Measurements from ENCODE around the gene IQCH. TPM values are rescaled to one million over a fixed set of nuclear protein-coding genes. Genes with fewer than 3 reads are reported as not detected.
A peak's percentile ranks its signal among the peaks of the same experiment; 100 is the strongest.

The IQCH gene
- polyA plus RNA-seq, 1 donor (not counting 4 experiments of a cell fraction or from before 2014, with no cell fraction given), result 2.6 TPM

GRCh38 chr15:67528513-67528912 lies 273.9 kb downstream of the IQCH start:
- Histone ChIP-seq H2AFZ (ENCODE audit: control insufficient read depth, low read length) (no peak overlapping the region), H3K27ac (ENCODE audit: control insufficient read depth, insufficient read depth, low read length) (no peak overlapping the region), H3K9ac (ENCODE audit: control insufficient read depth, extremely low read depth, insufficient read depth, low read length) (no peak overlapping the region), H3K9me3 (ENCODE audit: control insufficient read depth, low read depth, low read length) (no peaks in the 10 kb centered on the region), H3K36me3 (ENCODE audit: control insufficient read depth in 2 of 2, extremely low read depth in 1 of 2, insufficient read depth in 2 of 2, low read length in 2 of 2) (peaks cover 0 to 5% of the 10 kb centered on the region in 2 experiments), H3K4me1 (ENCODE audit: control insufficient read depth, extremely low read depth, insufficient read depth, low read length) (peaks cover 15% of the 10 kb centered on the region), H3K27me3 (ENCODE audit: control insufficient read depth, extremely low read depth, insufficient read depth, low read length) (no peaks in the 10 kb centered on the region), H4K20me1 (ENCODE audit: control insufficient read depth, extremely low read depth, insufficient read depth, low read length) (no peaks in the 10 kb centered on the region), H3K79me2 (ENCODE audit: control insufficient read depth, insufficient read depth, low read length) (peaks cover 18% of the 10 kb centered on the region), H3K4me3 (ENCODE audit: control insufficient read depth in 2 of 3, extremely low read depth in 1 of 3, insufficient read depth in 2 of 3, low read depth in 1 of 3, low read length in 3 of 3) (no peak overlapping the region), H3K9me1 (ENCODE audit: control insufficient read depth, extremely low read depth, insufficient read depth, low read length) (no peaks in the 10 kb centered on the region), H3K4me2 (ENCODE audit: control insufficient read depth, extremely low read depth, insufficient read depth, low read depth, low read length) (no peak overlapping the region)
- FAIRE-seq, result no peak
- dilution Hi-C loops (cut with MboI; ENCODE audit: extremely low pct_ligation_motif_present, low sequenced_read_pairs), result no loop called here
- DNase-seq (ENCODE audit: low read depth, low spot score), result no peak
- TF ChIP-seq CTCF (optimal IDR thresholded peaks at IDR 0.05 in 1 of 3, IDR thresholded peaks at IDR 0.05 in 1 of 3, conservative IDR thresholded peaks at IDR 0.05 in 1 of 3; ENCODE audit: extremely low read depth in 1 of 3, insufficient read depth in 2 of 3, low read length in 3 of 3), result no peak
- TF ChIP-seq EZH2 (IDR thresholded peaks at IDR 0.05; ENCODE audit: low read length), result no peak

- H3K9me3 ChIP-seq (ENCODE audit: control insufficient read depth, low read depth, low read length), result no peaks in the 10 kb centered on the region
- H4K20me1 ChIP-seq (ENCODE audit: control insufficient read depth, extremely low read depth, insufficient read depth, low read length), result no peaks in the 10 kb centered on the region
- no peaks in the 10 kb centered on the region for H3K27me3 ChIP-seq (ENCODE audit: control insufficient read depth, extremely low read depth, insufficient read depth, low read length)
- H3K9me1 ChIP-seq (ENCODE audit: control insufficient read depth, extremely low read depth, insufficient read depth, low read length), result no peaks in the 10 kb centered on the region
- peaks cover 11% of the 10 kb centered on the region for H3K4me1 ChIP-seq (ENCODE audit: control insufficient read depth, extremely low read depth, insufficient read depth, low read length)
- no peak overlapping the region for H2AFZ ChIP-seq (ENCODE audit: control insufficient read depth, low read length)
- H3K79me2 ChIP-seq (ENCODE audit: control insufficient read depth, insufficient read depth, low read length), result no peaks in the 10 kb centered on the region
- DNase-seq (ENCODE audit: low read depth, low spot score), result peak; percentile 55
- peak overlapping the region; percentile 49 for H3K4me2 ChIP-seq (ENCODE audit: control insufficient read depth, extremely low read depth, insufficient read depth, low read depth, low read length)
- dilution Hi-C loops (cut with MboI; ENCODE audit: extremely low pct_ligation_motif_present, low sequenced_read_pairs), result no loop called here
- H3K36me3 ChIP-seq (ENCODE audit: control insufficient read depth in 2 of 2, extremely low read depth in 1 of 2, insufficient read depth in 2 of 2, low read length in 2 of 2), result peaks cover 0 to 5% of the 10 kb centered on the region in 2 experiments
- TF ChIP-seq CTCF (optimal IDR thresholded peaks at IDR 0.05 in 1 of 3, IDR thresholded peaks at IDR 0.05 in 1 of 3, conservative IDR thresholded peaks at IDR 0.05 in 1 of 3; ENCODE audit: extremely low read depth in 1 of 3, insufficient read depth in 2 of 3, low read length in 3 of 3) (no peak), EZH2 (IDR thresholded peaks at IDR 0.05; ENCODE audit: low read length) (no peak)
- FAIRE-seq, result peak; percentile 49
- peak overlapping the region; percentile 74 for H3K27ac ChIP-seq (ENCODE audit: control insufficient read depth, insufficient read depth, low read length)
- H3K4me3 ChIP-seq (ENCODE audit: control insufficient read depth in 2 of 3, extremely low read depth in 1 of 3, insufficient read depth in 2 of 3, low read depth in 1 of 3, low read length in 3 of 3), result no peak overlapping the region
- H3K9ac ChIP-seq (ENCODE audit: control insufficient read depth, extremely low read depth, insufficient read depth, low read length), result peak overlapping the region; percentile 24
Measured at GRCh38 chr15:67531379-67531914, 276.9 kb downstream of the IQCH start.
